ENCODE data around the gene ENAH.

- TF ChIP-seq, protein P1, sequence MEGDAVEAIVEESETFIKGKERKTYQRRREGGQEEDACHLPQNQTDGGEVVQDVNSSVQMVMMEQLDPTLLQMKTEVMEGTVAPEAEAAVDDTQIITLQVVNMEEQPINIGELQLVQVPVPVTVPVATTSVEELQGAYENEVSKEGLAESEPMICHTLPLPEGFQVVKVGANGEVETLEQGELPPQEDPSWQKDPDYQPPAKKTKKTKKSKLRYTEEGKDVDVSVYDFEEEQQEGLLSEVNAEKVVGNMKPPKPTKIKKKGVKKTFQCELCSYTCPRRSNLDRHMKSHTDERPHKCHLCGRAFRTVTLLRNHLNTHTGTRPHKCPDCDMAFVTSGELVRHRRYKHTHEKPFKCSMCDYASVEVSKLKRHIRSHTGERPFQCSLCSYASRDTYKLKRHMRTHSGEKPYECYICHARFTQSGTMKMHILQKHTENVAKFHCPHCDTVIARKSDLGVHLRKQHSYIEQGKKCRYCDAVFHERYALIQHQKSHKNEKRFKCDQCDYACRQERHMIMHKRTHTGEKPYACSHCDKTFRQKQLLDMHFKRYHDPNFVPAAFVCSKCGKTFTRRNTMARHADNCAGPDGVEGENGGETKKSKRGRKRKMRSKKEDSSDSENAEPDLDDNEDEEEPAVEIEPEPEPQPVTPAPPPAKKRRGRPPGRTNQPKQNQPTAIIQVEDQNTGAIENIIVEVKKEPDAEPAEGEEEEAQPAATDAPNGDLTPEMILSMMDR (IDR thresholded peaks at IDR 0.05): no peak
- no peak for TF ChIP-seq EZH2 (IDR thresholded peaks at IDR 0.05; ENCODE audit: borderline replicate concordance, insufficient read depth, low read depth, low read length, poor library complexity, severe bottlenecking)
Observed at GRCh38 chr1:225509770-225510169, 143.2 kb downstream of the ENAH start.

Measured in B cell (primary cell).